Panc1 (cell line): ENCODE measurements around the gene NEURL2.

Experiments
- POLR2AphosphoS5 ChIP-seq: IDR thresholded peaks from 2 replicates; pipeline ENCODE4 v1.6.1; 2012; ENCODE audit warnings: mild to moderate bottlenecking, low read depth, low read length, moderate library complexity
- SIN3A ChIP-seq: IDR thresholded peaks from 2 replicates; pipeline ENCODE4 v1.6.1; 2012; ENCODE audit warnings: low read depth, mild to moderate bottlenecking, low read length, moderate library complexity, borderline replicate concordance; ENCODE audit not compliant: insufficient read depth
- TF ChIP-seq, protein P1 (sequence below): fragments of 450-650 bp; IDR thresholded peaks from 2 replicates; pipeline ENCODE4 v1.5.1; 2017; ENCODE audit warnings: mild to moderate bottlenecking
- TF ChIP-seq, protein P2 (sequence below), 2 experiments: IDR thresholded peaks; 2 replicates each; pipeline ENCODE4 v1.6.1; 2011 to 2012; ENCODE audit warnings: low read depth in 2 of 2, control low read depth in 1 of 2, low read length in 1 of 2, mild to moderate bottlenecking in 1 of 2, moderate library complexity in 1 of 2; ENCODE audit not compliant: insufficient read depth in 1 of 2

DNA sequence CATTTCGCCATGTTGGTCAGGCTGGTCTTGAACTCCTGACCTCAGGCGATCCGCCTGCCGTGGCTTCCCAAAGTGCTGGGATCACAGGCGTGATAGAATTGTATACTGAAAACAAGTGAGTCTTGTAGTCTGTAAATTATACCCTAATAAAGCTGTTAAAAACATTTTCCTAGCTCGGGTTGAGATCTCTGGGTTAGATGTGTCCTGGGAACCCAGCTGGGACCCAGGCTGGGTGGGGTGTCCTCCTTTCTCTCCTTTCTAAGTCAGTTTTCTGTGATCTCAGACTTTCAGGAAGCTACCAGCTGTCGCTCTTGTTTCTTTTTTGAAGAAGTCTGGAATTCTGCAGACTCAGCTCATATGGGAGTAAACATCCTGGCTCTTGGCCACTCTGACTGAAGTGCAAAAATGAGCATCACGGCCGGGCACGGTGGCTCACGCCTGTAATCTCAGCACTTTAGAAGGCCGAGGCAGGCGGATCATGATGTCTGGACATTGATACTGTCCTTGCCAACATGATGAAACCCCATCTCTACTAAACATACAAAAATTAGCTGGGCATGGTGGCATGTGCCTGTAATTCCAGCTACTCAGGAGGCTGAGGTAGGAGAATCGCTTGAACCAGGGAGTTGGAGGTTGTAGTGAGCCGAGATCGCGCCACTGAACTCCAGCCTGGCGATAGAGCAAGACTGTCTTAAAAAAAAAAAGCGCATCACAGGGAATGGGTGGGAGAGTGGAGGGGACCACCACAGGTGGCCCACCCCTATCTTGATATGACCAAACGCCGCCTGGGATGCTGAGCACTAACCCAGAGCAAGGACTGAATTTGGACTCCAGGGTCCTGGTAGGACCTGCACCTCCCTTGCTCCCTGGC lies 33.6 kb upstream of the NEURL2 start:
- TF ChIP-seq POLR2AphosphoS5 (no peak), SIN3A (no peak)
- TF ChIP-seq, protein P1, sequence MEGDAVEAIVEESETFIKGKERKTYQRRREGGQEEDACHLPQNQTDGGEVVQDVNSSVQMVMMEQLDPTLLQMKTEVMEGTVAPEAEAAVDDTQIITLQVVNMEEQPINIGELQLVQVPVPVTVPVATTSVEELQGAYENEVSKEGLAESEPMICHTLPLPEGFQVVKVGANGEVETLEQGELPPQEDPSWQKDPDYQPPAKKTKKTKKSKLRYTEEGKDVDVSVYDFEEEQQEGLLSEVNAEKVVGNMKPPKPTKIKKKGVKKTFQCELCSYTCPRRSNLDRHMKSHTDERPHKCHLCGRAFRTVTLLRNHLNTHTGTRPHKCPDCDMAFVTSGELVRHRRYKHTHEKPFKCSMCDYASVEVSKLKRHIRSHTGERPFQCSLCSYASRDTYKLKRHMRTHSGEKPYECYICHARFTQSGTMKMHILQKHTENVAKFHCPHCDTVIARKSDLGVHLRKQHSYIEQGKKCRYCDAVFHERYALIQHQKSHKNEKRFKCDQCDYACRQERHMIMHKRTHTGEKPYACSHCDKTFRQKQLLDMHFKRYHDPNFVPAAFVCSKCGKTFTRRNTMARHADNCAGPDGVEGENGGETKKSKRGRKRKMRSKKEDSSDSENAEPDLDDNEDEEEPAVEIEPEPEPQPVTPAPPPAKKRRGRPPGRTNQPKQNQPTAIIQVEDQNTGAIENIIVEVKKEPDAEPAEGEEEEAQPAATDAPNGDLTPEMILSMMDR, result no peak
- TF ChIP-seq, protein P2, sequence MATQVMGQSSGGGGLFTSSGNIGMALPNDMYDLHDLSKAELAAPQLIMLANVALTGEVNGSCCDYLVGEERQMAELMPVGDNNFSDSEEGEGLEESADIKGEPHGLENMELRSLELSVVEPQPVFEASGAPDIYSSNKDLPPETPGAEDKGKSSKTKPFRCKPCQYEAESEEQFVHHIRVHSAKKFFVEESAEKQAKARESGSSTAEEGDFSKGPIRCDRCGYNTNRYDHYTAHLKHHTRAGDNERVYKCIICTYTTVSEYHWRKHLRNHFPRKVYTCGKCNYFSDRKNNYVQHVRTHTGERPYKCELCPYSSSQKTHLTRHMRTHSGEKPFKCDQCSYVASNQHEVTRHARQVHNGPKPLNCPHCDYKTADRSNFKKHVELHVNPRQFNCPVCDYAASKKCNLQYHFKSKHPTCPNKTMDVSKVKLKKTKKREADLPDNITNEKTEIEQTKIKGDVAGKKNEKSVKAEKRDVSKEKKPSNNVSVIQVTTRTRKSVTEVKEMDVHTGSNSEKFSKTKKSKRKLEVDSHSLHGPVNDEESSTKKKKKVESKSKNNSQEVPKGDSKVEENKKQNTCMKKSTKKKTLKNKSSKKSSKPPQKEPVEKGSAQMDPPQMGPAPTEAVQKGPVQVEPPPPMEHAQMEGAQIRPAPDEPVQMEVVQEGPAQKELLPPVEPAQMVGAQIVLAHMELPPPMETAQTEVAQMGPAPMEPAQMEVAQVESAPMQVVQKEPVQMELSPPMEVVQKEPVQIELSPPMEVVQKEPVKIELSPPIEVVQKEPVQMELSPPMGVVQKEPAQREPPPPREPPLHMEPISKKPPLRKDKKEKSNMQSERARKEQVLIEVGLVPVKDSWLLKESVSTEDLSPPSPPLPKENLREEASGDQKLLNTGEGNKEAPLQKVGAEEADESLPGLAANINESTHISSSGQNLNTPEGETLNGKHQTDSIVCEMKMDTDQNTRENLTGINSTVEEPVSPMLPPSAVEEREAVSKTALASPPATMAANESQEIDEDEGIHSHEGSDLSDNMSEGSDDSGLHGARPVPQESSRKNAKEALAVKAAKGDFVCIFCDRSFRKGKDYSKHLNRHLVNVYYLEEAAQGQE (IDR thresholded peaks at IDR 0.05; ENCODE audit: insufficient read depth in 1 of 2, low read depth in 2 of 2, low read length in 1 of 2), result no peak
